Subcutaneous preadipocyte (primary cell): ENCODE data around the gene PCDHGB4. TPM values are rescaled to one million over a fixed set of nuclear protein-coding genes. Genes with fewer than 3 reads are reported as not detected.

Experiments
- total RNA-seq: library from RNA; depleted of rRNA; stranded (reverse); fragments of >200 nt; gene quantifications from 2 replicates; pipeline ENCODE4 v1.2.3, GENCODE V29; 2012

Gene PCDHGB4
- 5.9 and 8.8 TPM in 2 replicates for total RNA-seq

GRCh38 chr5:141387557-141388311 lies at the start of gene PCDHGB4:
Gene PCDHGB4, plus strand, starts transcription at chr5:141387698. Its CDS starts 187 bp downstream, at chr5:141387885.

GRCh38 chr5:141338538-141339306 lies 48.8 kb upstream of the PCDHGB4 start, which contains the start of gene PCDHGA2:
Gene PCDHGA2, plus strand, starts transcription at chr5:141338760.

GRCh38 chr5:141343242-141343952 lies 44.1 kb upstream of the PCDHGB4 start, which contains the start of gene PCDHGA3:
Gene PCDHGA3, plus strand, starts transcription at chr5:141343829. Its CDS starts 205 bp downstream, at chr5:141344034.

GRCh38 chr5:141349917-141350619 lies 37.4 kb upstream of the PCDHGB4 start, which contains the start of gene PCDHGB1:
Gene PCDHGB1, plus strand, starts transcription at chr5:141350099. Its CDS starts 162 bp downstream, at chr5:141350261.

GRCh38 chr5:141354900-141355469 lies 32.5 kb upstream of the PCDHGB4 start, which contains the start of gene PCDHGA4:
Gene PCDHGA4, plus strand, starts transcription at chr5:141355021. Its CDS starts 87 bp downstream, at chr5:141355108.

GRCh38 chr5:141359790-141360426 lies 27.6 kb upstream of the PCDHGB4 start, which contains the start of gene PCDHGB2:
Gene PCDHGB2, plus strand, starts transcription at chr5:141359994. Its CDS starts 142 bp downstream, at chr5:141360136.

GRCh38 chr5:141363952-141364660 lies 23.4 kb upstream of the PCDHGB4 start, which contains the start of gene PCDHGA5:
Gene PCDHGA5, plus strand, starts transcription at chr5:141364162. Its CDS starts 169 bp downstream, at chr5:141364331.

GRCh38 chr5:141369994-141370848 lies 17.3 kb upstream of the PCDHGB4 start, which contains the start of gene PCDHGB3:
Gene PCDHGB3, plus strand, starts transcription at chr5:141370242. Its CDS starts 153 bp downstream, at chr5:141370395.

GRCh38 chr5:141373673-141374317 lies 13.7 kb upstream of the PCDHGB4 start, which contains the start of gene PCDHGA6:
Gene PCDHGA6, plus strand, starts transcription at chr5:141373891. Its CDS starts 193 bp downstream, at chr5:141374084.

GRCh38 chr5:141382469-141383294 lies 4.8 kb upstream of the PCDHGB4 start, which contains the start of gene PCDHGA7:
Gene PCDHGA7, plus strand, starts transcription at chr5:141382742. Its CDS starts 158 bp downstream, at chr5:141382900.

GRCh38 chr5:141392429-141393198 lies 5.1 kb downstream of the PCDHGB4 start, which contains the start of gene PCDHGA8:
Gene PCDHGA8, plus strand, starts transcription at chr5:141392633. Its CDS starts 181 bp downstream, at chr5:141392814.

GRCh38 chr5:141397756-141398551 lies 10.5 kb downstream of the PCDHGB4 start, which contains the start of gene PCDHGB5:
Gene PCDHGB5, plus strand, starts transcription at chr5:141397947. Its CDS starts 181 bp downstream, at chr5:141398128.

GRCh38 chr5:141402553-141403243 lies 15.2 kb downstream of the PCDHGB4 start, which contains the start of gene PCDHGA9:
Gene PCDHGA9, plus strand, starts transcription at chr5:141402778. Its CDS starts 175 bp downstream, at chr5:141402953.

GRCh38 chr5:141407790-141408505 lies 20.4 kb downstream of the PCDHGB4 start, which contains the start of gene PCDHGB6:
Gene PCDHGB6, plus strand, starts transcription at chr5:141408021. Its CDS starts 182 bp downstream, at chr5:141408203.

